ENCODE results near the gene TMEM131L.

GRCh38 chr4:153542131-153542530, 76.0 kb downstream of the TMEM131L start:
- no peak for TF ChIP-seq CTCF (IDR thresholded peaks at IDR 0.05)
- TF ChIP-seq POLR2A (IDR thresholded peaks at IDR 0.05): no peak

Measured in testis (tissue), 2 donors.